ENCODE results near the gene LEF1. TPM values are rescaled to one million over a fixed set of nuclear protein-coding genes. Genes with fewer than 3 reads are reported as not detected.

The LEF1 gene
- total RNA-seq = 1.1 and 1.6 TPM in 2 replicates

- ATAC-seq (ENCODE audit: low read depth) (peak; percentile 32), DNase-seq (no peak)
- intact Hi-C loops (cut with micrococcal nuclease) = loop anchor here (5.0 to 10.0 kb wide), 3 partner anchors 52 to 444 kb away; partner anchors contain the start of genes CYP2U1 and PAPSS1
- H3K27ac Mint-ChIP-seq = no peak within 1 kb of the TSS
- no peaks in the 10 kb centered on the region for H3K9me3 Mint-ChIP-seq
- peak within 1 kb of the TSS; percentile 85 for H3K4me3 Mint-ChIP-seq
- no peak for TF ChIP-seq CTCF (IDR thresholded peaks at IDR 0.05)
- H3K27me3 Mint-ChIP-seq = peaks cover 61% of the 10 kb centered on the region
- H3K36me3 Mint-ChIP-seq (ENCODE audit: low read depth) = no peaks in the 10 kb centered on the region
- ChIA-PET CTCF (interaction anchor here (0.6 kb wide), 1 partner anchor 403 kb away, joined by 3 read pairs; no protein-coding TSS in a partner anchor), POLR2A (no interaction called here)
- H3K4me1 Mint-ChIP-seq = peaks cover 64% of the 10 kb centered on the region
Measured at GRCh38 chr4:108168671-108169523, at the start of gene LEF1. TSS of gene LEF1 (minus strand) at chr4:108168932. CDS start at chr4:108167767, 1,165 bp downstream.

GRCh38 chr4:108216510-108216909 lies 47.8 kb upstream of the LEF1 start:
- intact Hi-C loops (cut with micrococcal nuclease) = no loop called here
- Mint-ChIP-seq H3K4me1 (no peaks in the 10 kb centered on the region), H3K27ac (no peak overlapping the region), H3K27me3 (peaks cover 3% of the 10 kb centered on the region), H3K4me3 (no peak overlapping the region), H3K9me3 (no peaks in the 10 kb centered on the region), H3K36me3 (ENCODE audit: low read depth) (no peaks in the 10 kb centered on the region)
- CTCF ChIA-PET = no interaction called here
- no peak for DNase-seq
- POLR2A ChIA-PET = interaction anchor here (0.6 kb wide), 1 partner anchor 442 kb away, joined by 3 read pairs; no protein-coding TSS in a partner anchor
- no peak for TF ChIP-seq CTCF (IDR thresholded peaks at IDR 0.05)
- ATAC-seq (ENCODE audit: low read depth) = no peak

GRCh38 chr4:108215055-108215454 lies 46.3 kb upstream of the LEF1 start:
- ChIA-PET CTCF (interaction anchor here (0.6 kb wide), 1 partner anchor 535 kb away, joined by 3 read pairs; no protein-coding TSS in a partner anchor), POLR2A (no interaction called here)
- Mint-ChIP-seq H3K27me3 (peaks cover 2% of the 10 kb centered on the region), H3K9me3 (no peaks in the 10 kb centered on the region), H3K36me3 (ENCODE audit: low read depth) (no peaks in the 10 kb centered on the region), H3K4me3 (no peak overlapping the region), H3K27ac (no peak overlapping the region), H3K4me1 (no peaks in the 10 kb centered on the region)
- intact Hi-C loops (cut with micrococcal nuclease) = no loop called here
- ATAC-seq (ENCODE audit: low read depth) (no peak), DNase-seq (no peak)
- TF ChIP-seq CTCF (IDR thresholded peaks at IDR 0.05) = no peak

- ChIA-PET CTCF (no interaction called here), POLR2A (no interaction called here)
- H3K27ac Mint-ChIP-seq = no peak overlapping the region
Measured at GRCh38 chr4:108213723-108214122, 45.0 kb upstream of the LEF1 start.

More at GRCh38 chr4:108213723-108214122, 45.0 kb upstream of the LEF1 start:
- TF ChIP-seq CTCF (IDR thresholded peaks at IDR 0.05) = no peak
- no peaks in the 10 kb centered on the region for H3K9me3 Mint-ChIP-seq
- no peaks in the 10 kb centered on the region for H3K36me3 Mint-ChIP-seq (ENCODE audit: low read depth)
- intact Hi-C loops (cut with micrococcal nuclease) = no loop called here
- DNase-seq (no peak), ATAC-seq (ENCODE audit: low read depth) (no peak)
- H3K4me3 Mint-ChIP-seq = no peak overlapping the region
- H3K4me1 Mint-ChIP-seq = no peaks in the 10 kb centered on the region
- no peaks in the 10 kb centered on the region for H3K27me3 Mint-ChIP-seq
